Measurements from ENCODE around the gene TMEM184A. TPM values are rescaled to one million over a fixed set of nuclear protein-coding genes. Genes with fewer than 3 reads are reported as not detected.
A peak's percentile ranks its signal among the peaks of the same experiment; 100 is the strongest.

TMEM184A gene
- total and polyA plus RNA-seq, 11 donors: 0.19 to 0.99 (median 0.47) TPM

DNA sequence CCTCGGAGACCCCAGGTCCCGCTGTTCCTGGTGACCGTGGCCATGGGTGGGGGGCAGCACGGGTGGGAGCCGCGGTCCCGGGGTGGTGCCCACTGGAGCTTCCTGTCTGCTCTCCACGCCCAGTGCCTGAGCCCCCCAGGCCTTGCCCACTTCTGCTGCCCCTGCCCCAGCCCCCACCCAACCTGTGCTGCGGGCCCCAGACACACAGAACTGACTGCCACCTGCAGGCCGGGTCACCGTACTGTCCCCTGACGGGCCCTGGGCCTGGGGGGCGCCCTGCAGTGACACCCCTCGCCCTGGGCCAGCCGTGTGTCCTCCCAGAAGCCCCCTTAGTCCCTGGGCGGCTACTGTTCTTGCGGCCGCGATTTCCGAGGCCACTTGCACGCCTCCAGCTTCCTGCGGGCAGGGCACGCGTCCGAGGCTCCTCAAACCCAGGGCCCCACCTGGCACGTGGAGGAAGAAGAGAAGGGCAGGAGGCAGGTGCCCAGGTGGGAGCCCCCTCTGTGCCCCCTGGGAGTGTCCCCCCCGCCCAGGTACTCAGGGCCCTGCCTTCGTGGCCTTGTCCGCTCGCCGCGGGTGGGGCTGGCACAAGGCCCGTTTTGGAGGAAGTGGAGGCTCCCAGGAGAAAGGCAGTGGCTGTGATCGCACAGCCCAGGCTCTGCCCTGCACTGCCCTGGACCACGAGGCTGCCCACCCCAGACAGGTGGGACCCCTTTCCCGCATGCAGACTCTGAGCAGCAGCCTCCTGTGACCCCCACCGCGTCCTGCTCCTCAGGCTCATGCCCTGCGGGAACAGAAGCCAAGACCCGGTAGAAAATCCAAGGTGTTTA is 10.4 kb downstream of the TMEM184A start:
- Histone ChIP-seq H3K9me3 (no peaks in the 10 kb centered on the region), H3K27ac (peak overlapping the region in 1 of 12 donors; percentile 28), H3K36me3 (peaks cover 0 to 35% (median 24%) of the 10 kb centered on the region in 9 donors), H3K4me1 (peaks cover 0 to 15% (median 7%) of the 10 kb centered on the region in 12 donors), H3K27me3 (no peaks in the 10 kb centered on the region), H3K4me3 (no peak overlapping the region)
- DNase-seq: no peak
- no peak for TF ChIP-seq POLR2A (IDR thresholded peaks at IDR 0.05)
- TF ChIP-seq, protein P1, sequence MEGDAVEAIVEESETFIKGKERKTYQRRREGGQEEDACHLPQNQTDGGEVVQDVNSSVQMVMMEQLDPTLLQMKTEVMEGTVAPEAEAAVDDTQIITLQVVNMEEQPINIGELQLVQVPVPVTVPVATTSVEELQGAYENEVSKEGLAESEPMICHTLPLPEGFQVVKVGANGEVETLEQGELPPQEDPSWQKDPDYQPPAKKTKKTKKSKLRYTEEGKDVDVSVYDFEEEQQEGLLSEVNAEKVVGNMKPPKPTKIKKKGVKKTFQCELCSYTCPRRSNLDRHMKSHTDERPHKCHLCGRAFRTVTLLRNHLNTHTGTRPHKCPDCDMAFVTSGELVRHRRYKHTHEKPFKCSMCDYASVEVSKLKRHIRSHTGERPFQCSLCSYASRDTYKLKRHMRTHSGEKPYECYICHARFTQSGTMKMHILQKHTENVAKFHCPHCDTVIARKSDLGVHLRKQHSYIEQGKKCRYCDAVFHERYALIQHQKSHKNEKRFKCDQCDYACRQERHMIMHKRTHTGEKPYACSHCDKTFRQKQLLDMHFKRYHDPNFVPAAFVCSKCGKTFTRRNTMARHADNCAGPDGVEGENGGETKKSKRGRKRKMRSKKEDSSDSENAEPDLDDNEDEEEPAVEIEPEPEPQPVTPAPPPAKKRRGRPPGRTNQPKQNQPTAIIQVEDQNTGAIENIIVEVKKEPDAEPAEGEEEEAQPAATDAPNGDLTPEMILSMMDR (IDR thresholded peaks at IDR 0.05): peak in 1 of 12 donors; percentile 22
- 56 to 75% (median 67%) methylated on average over 8 to 40 of the region's 40 CpGs for WGBS, 4 donors
- peak in 2 of 4 donors; percentile 2 to 15 for ATAC-seq
- intact Hi-C loops (cut with DNase I): no loop called here

DNA sequence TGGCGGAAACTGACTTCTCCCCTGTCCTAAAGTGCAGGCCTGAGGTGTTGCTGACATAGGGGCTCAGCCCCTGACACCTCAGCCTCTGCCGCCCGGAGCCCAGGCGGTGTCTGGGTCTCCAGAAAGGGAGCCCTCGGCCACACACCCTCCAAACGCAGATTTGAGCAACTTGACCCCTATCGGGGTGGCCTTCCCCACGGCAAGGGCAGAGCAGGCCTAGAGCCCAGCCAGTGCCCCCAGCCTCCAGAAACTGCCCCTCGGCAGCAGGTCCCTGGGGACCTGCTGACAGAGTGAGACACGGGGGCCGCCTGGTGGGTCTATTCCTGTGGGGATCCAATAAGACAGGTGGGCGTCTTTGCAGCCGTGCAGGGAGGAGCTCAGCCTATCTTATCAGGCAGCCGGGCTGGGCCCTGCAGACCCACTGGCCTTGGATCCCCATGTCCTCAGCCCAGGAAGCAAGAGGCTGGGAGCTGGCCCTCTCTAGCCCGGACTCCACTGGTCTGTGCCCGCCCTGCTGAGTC is 11.0 kb downstream of the TMEM184A start:
- ATAC-seq: no peak
- TF ChIP-seq, protein P1 (IDR thresholded peaks at IDR 0.05): no peak
- TF ChIP-seq POLR2A (IDR thresholded peaks at IDR 0.05): no peak
- 74 to 80% (median 77%) methylated on average over 5 to 16 of the region's 16 CpGs for WGBS, 4 donors
- H3K4me1 ChIP-seq: peaks cover 0 to 15% (median 7%) of the 10 kb centered on the region in 12 donors
- peaks cover 0 to 42% (median 31%) of the 10 kb centered on the region in 9 donors for H3K36me3 ChIP-seq
- no peak for DNase-seq
- H3K27ac ChIP-seq: peak overlapping the region in 3 of 12 donors; percentile 25 to 38 (median 28)
- no peak overlapping the region for H3K4me3 ChIP-seq
- H3K27me3 ChIP-seq: no peaks in the 10 kb centered on the region
- intact Hi-C loops (cut with DNase I): no loop called here
- H3K9me3 ChIP-seq: no peaks in the 10 kb centered on the region

DNA sequence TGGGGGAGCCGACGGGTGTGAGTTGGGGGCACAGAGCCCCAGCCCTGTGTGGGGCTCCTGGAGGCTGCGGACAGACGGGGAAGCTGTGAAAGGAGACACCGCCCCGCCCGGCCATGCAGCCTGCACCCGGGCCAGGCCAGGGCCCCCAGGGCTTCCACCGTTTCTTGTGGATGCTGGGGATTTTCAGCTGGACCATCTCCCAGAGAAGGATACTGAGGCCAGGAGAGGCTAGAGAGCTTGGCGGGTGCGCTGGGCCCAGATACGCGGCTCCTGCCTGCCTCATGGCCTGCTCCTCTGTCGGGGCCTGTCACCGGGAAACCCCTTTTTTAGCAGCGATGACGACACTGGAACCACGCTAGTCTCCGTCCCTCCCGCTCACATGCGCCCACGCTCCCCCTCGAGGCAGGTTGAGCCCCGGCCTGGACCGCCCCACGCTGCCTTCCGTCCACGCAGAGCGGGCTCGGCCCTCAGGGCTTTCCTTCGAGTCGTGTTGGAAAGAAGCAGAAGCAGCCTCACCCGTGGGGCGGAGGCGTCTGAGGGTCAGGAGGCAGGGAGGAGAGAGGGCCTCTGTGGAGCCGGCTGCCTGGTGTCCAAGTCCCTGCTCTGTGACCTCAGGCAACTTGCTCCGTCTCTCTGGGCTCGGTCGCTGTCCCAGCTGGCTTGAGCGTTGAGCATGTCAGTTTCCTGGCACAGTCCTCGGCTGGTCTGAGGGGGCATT is 11.7 kb downstream of the TMEM184A start:
- TF ChIP-seq POLR2A (IDR thresholded peaks at IDR 0.05): no peak
- TF ChIP-seq, protein P1 (IDR thresholded peaks at IDR 0.05): no peak
- intact Hi-C loops (cut with DNase I): no loop called here
- peaks cover 0 to 48% (median 37%) of the 10 kb centered on the region in 9 donors for H3K36me3 ChIP-seq
- peaks cover 0 to 16% (median 9%) of the 10 kb centered on the region in 12 donors for H3K4me1 ChIP-seq
- H3K27ac ChIP-seq: peak overlapping the region in 2 of 12 donors; percentile 25 to 38
- ATAC-seq: peak in 2 of 4 donors; percentile 0 to 2
- no peak overlapping the region for H3K4me3 ChIP-seq
- H3K27me3 ChIP-seq: no peaks in the 10 kb centered on the region
- peak in 2 of 5 donors; percentile 24 to 64 for DNase-seq
- 80 to 86% (median 83%) methylated on average over 26 to 41 of the region's 41 CpGs for WGBS, 4 donors
- H3K9me3 ChIP-seq: no peaks in the 10 kb centered on the region

DNA sequence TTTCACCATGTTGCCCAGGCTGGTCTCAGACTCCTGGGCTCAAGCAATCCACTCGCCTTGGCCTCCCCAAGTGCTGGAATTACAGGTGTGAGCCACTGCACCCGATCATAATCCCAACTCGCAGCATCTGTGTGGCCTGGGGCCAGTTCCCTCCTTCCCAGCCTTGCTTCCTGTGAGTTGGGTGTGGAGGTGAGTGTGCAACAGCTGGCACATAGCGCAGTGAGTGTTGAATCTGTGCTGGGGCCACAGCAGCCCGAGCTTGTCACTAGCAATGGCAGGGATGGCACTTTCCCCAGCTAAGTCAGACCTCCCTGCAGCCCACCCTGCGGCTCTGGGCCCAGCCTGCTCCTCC is 12.2 kb downstream of the TMEM184A start:
- peak overlapping the region in 1 of 12 donors; percentile 8 for H3K27ac ChIP-seq
- DNase-seq: no peak
- ATAC-seq: no peak

More for the DNA sequence above, 12.2 kb downstream of the TMEM184A start:
- TF ChIP-seq POLR2A (IDR thresholded peaks at IDR 0.05): no peak
- TF ChIP-seq, protein P1 (IDR thresholded peaks at IDR 0.05): no peak
- WGBS, 4 donors: 88 to 93% (median 90%) methylated on average over 6 of the region's 6 CpGs
- intact Hi-C loops (cut with DNase I): no loop called here
- Histone ChIP-seq H3K9me3 (no peaks in the 10 kb centered on the region), H3K36me3 (peaks cover 0 to 52% (median 42%) of the 10 kb centered on the region in 9 donors), H3K27me3 (no peaks in the 10 kb centered on the region), H3K4me1 (peaks cover 0 to 21% (median 14%) of the 10 kb centered on the region in 12 donors), H3K4me3 (no peak overlapping the region)

All from heart left ventricle (tissue), 16 donors.